GM21528 (cell line): Measurements from ENCODE around the gene NFASC.

Experiments
- ATAC-seq: cut with Tn5 transposase; IDR thresholded peaks from one replicate; pipeline ENCODE4 v1.9.1; 2021; ENCODE audit warnings: mild to moderate bottlenecking, moderate library complexity; ENCODE audit not compliant: unreplicated experiment, low FRiP score

The NFASC gene

DNA sequence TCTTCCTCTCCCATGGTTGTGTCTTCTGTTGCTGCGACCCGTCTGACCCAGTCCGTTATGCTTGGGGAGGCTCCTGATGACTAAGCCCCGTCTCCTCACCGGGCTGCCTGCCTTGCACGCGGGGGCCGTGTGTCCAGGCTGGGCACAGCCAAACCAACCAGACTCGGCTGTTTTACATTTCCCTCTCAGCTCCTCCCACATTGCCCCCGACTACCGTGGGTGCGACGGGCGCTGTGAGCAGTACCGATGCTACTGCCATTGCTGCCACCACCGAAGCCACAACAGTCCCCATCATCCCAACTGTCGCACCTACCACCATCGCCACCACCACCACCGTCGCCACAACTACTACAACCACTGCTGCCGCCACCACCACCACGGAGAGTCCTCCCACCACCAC lies 126.3 kb downstream of the NFASC start:
- no peak for ATAC-seq

DNA sequence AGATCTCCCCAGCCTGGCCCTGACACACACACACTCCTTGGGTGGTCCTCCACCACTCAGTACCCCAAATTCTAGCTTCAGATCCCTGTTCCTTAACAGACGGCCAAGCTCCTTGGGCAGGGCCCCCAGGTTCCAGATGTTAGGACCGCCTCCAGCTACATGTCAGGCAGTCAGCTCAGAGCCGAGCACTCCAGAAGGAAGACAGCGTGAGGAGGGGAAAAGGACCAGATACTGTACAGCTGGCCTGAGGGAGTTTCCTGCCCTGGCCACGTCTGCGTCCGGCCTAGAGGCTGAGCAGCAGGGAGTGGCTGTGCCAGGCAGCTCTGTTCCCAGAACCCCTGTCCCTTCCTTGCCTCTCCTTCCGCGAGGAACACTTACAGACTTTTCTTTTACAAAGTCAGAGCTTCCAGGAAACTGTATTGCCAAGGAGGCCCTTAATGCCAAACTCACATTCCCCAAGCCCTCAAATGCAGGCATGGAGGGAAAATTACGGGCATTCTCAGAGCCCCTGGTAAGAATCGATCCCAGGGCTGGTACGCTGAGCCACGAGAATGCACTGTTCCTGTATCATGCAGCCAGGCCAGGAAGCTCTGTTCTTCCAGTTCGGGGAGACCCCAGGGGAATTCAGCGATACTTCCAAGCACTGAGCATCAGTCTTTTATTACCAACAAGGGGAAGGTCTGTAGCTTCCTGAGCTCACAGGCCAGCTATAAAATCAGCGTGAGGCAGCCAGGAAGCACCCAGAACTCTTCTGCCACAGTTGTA lies 127.1 kb downstream of the NFASC start:
- no peak for ATAC-seq

DNA sequence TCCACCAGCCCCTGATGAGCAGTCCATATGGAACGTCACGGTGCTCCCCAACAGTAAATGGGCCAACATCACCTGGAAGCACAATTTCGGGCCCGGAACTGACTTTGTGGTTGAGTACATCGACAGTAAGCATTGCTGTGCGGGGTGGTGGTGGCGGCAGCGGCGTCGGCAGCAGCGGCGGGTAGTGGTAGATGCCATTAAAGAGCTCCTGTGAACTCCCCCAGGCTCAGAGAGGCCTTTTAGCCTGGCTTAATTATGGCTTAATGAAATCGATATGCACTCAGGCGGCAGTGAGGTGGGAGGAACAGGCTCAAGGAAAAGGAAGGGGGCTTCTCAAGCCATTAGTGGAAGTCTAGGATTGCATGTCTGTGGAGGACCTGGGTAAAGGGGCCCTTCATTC lies 130.5 kb downstream of the NFASC start:
- ATAC-seq = no peak

DNA sequence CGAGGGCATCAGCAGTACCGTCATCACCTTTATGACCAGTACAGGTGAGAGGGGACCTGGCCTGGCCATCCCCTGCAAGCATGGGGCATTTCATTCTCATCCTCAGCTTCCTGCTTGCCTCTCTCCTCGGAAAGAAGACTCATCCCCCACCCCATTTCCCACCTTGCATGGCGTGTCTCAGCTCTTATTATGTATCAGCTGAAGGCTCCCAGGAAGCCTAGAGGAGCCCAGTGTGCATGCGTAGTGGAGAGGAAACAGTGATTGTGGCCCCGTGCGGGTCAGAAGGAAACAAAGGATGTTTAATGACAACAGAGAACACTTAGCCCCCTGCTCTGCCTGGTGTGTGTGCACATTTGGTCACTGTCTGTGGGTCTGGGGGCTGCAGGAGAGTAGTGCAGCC lies 132.0 kb downstream of the NFASC start:
- ATAC-seq = no peak

DNA sequence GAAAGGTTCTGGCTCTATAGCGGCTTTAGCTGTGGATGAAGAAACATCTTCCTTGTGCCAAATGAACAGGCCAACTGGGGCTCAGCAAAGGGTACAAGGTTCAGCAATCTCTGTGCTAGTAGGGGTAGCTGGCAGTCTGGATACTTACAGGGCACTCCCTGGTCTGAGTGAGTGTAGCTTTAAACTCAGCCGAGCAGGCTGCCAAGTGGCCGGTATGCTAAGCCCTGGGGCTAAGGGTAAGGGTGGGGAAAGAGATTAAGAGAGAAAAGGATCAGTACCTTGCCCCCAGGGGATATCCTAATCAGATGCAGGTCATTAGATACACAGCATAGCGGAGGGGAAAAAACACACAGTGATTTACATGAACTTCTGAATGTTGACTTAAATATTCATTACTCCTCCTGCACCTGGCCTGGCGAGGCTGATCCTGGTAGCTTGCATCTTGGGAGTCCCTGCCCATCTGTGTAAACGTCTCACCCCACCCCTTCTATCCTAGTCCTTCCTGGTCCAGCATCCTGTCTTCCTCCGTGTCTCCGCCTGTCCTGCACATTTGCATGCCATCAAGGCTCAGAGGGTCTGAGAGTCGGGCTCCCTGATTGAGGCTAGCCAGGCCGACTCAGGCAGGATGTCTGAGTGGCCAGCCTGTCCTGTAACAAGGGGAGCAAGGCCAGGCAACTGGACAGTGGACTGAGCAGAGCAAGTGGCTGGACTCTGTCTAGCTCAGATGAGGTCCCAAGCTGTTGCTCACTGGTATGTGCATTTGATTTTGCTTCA lies 132.9 kb downstream of the NFASC start:
- no peak for ATAC-seq

DNA sequence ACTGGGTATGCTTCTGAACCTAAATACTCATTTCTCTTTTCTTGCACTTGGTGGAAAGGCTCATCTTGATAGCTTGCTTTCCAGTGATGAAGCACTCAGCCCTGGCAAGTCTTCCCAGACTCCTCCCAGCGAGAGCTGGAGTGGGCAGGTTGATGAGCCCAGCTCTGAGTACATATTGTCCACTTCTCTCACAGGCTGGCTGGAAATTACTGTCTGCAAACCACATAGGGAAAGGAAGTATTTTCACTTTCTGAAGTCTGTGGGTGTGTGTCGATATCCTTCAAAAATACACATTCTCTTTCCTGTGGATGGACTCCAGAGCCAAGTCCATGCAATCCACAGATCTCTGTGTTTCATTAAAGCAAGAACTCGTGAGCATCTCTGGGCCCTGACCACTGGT lies 133.7 kb downstream of the NFASC start:
- ATAC-seq = no peak

DNA sequence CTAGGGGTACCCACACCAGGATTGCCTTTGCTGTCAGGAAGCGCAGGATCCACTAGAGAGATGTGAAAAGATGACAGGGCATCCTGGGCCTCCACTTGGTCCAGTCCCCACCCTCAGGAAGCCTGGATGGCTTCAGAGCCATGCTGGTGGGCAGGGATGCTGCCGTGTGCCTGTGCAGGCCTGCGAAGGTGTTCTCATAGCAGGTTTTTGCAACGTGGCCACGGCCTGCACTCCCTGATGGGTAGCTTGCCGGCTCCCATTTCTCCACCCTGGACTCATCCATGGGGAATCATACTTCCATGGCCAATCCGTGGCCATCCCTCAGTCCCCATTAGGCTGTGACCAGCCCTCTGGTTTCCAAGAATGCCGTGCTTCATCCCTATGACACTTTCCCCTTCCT lies 138.2 kb downstream of the NFASC start:
- no peak for ATAC-seq

DNA sequence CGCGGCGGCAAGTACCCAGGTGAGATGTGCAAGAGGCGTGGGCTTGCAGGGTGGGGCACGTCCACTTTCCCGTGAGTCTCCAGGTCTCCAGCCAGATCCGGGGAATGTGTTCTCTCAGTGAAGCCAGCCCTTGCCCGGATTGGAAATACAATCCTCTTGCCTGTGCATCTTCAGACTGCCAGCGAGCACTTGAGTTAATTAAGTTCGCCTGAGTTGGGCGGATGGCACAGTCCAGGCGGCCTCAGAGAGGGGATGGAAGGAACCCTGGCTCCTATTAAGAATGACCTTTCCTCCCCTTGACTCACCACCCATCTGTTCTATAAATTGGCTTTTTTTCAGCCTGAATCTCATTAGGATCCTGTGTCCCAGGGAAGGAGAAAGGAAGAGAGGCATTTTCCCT lies 139.0 kb downstream of the NFASC start:
- no peak for ATAC-seq

DNA sequence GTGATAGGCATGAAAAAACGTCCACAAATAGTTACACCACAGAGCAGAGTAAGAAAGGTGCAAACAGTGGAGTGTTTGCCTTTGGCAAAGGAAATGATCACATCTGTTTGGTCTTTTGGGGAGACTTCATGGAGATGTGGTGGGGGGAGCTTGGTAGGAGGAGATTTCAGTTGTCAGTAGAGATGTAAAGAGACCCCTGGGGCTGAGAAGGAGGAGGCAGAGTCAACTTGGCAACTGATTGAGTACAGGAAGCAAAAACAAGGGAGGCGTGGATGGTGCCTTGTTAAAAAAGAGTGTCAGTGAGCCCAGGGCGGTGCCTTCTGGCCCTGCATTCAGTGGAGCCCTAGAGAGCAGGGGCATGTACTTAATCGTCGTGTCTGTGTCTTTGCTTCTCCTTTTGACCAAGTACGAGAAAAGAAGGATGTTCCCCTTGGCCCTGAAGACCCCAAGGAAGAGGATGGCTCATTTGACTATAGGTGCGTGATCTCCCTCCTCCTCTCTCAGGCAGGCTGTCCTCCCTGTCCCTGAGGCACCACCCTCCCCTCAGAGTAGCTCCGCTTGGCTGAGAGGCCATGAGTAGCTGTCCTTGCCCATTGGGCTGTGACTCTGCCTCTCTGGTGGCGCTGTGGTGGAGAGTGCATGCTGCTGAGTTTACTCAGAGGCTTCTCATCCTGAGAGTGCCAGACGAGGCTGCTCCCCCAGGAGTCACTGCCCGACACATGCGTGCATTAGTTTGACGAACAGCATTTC lies 141.9 kb downstream of the NFASC start:
- ATAC-seq = no peak

DNA sequence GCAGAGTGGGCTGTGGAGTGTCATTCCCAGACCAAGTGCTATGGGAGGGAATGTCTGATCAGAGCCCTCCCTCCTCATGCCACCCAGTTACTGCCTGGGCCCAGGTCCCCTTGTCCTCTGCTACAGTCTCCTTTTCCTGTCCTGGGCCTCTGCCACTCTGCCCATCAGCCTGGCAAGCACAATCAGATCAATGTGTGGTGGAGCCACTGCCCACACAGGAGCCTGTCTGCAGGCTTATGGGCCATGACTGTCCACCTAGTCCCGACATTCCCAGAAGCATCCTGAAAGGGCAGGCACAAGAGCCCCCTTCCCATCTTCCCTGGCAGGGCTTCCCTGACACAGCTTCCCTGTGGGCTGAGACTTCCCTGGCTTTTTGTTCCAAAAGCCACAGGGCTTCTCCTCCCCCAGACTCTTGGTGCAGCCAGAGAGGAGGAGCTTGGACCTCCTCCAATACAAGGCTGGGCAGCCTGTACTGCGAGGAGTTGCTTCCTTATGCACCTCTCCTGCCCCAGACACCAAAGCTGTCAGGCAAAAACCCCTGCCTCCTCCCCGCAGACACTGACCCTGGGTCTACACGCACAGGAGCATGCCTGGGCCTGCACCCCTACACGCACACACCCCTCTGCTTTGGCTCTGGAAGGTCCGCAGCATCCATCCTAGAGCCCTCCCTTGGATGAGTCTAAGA lies 143.2 kb downstream of the NFASC start:
- no peak for ATAC-seq

DNA sequence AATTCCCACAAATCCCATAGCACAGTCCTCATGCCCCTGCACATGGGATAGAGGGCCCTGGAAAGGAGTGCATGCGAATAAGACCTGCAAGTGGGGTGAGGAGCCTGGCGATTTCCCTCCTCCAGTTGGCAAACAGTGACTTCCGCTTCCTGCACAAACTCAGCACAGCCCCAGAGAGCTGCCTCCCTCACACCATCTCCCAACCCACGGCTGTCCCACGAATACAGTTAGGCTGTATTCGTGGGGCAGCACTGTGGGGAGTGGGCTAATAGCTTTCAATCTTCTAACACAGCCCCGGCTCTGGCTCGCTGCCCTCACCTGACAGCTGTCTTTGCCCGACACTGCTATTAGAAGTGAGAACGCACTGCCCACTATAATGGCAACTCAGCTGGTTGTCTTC lies 144.1 kb downstream of the NFASC start:
- no peak for ATAC-seq

DNA sequence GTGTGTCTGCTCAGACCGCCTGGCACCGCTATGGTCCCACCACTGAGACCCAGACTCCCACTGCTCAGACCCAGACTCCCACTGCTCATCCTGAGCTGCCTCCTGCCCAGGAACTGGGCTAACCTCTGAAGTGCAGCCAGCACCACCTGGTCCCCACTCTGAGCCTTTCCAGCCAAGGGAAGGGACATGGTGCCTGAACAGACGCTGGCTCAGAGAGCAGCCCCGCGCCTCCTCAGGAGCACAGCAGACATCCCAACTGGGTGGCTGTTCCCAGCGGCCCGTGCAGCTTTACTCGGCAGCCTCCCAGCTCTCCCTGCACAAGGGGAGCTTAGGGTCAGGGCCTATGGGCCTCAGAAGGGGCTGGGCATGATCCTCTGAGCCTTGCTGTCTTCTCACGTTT lies 144.6 kb downstream of the NFASC start:
- ATAC-seq = no peak

DNA sequence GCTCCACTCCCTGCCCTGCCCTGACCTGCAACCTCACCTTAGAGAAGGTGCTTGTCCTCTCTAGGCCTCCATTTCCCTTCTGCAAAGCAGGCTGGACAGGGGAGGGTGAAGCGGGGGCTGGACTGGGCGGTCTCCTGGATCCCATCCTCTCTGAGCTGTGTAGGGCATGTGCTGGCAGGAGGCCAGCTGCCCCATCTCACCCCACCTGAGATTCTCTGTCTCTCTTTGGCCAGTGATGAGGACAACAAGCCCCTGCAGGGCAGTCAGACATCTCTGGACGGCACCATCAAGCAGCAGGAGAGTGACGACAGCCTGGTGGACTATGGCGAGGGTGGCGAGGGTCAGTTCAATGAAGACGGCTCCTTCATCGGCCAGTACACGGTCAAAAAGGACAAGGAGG lies 145.4 kb downstream of the NFASC start:
- ATAC-seq = no peak

DNA sequence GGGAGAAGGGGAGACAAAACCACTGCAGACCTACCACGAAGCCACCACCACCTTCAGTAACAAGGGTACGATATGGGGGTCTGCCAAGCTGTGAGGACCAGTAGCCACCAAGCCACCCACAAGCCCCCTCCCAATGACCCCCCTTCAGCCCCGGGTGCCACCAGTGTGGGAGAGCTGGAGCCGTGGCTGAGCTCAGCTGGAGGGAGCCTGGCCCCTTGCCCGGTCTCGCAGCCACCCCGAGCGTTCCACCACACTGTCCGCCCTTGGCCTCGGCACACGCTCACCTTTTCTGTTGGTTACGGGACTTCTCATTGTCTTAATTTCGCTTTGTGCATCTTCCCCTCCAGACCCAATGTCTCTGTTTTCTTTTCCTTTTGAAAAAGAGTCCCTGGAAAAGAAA lies 145.9 kb downstream of the NFASC start:
- no peak for ATAC-seq

DNA sequence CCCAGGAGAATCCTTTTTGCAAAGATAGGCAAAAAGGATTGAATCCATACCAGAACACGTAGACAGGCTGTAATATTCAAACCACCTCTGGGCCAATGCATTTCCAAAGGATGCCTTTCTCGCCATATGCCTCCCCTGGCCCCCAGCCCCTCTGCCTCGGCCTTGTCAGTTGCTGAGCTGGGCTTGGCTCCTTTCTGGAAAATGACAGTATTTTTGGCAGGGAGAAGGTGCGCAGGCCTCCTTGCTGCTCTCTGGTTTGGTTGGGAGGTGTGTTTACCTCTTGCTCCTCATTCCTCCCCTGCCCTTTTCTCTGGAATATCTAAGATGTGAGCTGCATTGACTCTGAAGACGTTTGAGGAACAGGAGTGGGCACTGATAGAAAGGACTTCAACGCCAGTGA lies 146.3 kb downstream of the NFASC start:
- no peak for ATAC-seq

DNA sequence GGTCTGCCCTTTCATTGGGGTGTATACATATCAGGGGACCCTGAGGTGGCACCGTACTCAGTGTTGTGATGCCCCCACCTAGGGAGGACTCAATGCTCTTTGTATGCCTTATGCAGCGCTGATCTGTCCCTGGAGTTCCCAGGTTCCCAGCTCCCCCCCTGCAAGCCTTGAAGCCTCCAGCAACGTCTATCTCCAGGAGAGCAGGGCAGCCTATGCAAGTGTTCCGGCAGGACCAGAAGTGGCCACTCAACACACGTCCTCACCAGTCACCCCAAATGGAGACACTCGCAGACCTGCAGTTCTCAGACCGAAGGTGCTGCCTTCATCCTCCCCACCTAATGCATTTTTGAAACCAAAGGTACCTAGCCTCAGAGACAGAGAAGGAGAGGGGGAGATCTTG lies 147.1 kb downstream of the NFASC start:
- no peak for ATAC-seq

DNA sequence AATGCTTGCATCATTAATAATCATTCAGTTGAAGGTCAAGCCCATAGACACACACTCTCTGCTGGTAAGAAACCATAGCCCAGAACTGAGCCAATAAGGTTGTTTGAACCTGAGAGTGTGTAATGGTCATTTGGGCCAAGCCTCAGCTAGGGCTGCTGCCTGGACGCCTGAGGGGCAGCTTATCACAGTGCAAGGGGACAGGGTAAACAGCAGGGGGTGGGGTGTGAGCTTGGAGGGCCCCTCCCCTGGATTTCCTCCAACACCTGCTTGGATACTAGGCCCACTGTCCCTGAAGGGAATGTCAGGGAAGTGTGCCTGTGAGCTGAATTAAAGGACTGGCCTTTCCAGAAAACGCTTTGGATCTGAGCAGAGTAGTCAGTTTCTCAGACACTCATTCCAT lies 147.7 kb downstream of the NFASC start:
- no peak for ATAC-seq

DNA sequence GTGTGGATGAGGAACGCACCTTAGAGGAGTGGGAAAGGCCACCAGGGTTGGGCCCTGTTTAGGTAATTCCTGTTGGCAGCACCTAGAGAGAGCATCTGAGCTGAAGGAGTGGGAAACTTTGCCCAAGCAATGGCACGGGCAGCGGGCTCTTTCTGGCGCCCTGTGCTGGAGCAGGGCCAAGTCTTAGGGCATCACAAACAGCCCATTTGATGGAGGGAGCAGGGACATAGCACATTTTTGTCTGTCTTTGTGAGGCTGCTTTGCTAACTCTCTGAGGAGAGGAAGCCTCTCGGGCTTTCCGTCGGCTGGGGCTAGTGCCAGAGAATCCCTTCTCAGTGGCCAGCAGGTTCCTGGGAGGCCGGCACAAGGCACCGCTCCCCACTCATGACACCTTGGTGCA lies 149.8 kb downstream of the NFASC start:
- no peak for ATAC-seq

DNA sequence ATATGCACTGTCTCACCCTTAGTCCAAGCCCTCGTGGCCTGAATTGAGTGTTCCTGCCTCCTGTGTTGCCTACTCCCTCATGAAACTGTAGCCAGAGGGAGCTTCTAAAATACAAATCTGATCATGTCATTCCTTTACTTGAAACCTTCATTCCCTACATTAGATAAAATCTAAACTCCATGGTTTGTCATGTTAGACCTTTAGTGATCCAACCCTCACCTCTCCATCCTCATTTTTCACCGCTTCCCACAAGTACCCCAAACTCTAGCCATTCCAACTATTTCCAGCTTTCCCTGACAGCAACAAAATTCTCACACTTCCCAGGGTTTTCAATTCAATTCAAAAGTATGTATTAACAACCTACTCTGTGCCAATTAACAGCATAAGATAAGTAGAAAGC lies 154.0 kb downstream of the NFASC start:
- ATAC-seq = no peak

DNA sequence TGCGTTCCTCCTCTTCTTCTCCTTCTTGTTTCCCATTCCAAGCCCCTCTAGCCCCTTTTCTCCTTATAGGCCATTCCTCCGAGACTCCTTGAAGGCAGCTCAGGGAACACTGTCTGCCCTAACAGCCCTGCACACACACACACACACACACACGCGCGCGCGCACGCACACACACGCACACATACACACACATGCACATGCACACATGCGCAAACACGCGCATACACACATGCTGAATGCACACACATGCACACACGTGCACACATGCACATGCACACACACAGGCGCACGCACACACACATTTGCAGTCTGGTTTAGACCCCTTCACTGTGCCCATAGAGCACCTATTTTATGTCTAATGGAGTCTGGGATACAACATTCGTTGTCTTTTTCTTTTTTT lies 154.6 kb downstream of the NFASC start:
- no peak for ATAC-seq

DNA sequence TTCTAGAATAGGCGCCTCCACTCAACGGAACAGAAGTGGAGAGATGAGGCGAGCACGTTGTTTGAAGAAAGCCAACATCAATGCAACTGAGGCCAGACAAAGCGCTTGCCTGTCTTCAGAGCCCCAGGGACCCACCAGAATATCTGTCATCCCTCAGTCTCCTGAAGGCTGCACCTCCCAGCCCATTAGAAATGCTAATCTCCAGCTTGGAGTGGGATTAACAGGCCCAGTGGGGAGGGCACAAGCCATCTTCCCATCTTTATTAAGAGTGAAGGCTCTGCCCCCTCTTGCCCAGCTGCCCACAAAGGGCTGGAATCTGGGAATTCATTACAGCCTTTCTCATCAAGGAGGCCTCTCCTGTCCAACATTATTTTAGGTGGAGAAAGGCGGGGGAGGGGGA lies 155.5 kb downstream of the NFASC start:
- no peak for ATAC-seq
